ENCODE data around the gene CCNL2. TPM values are rescaled to one million over a fixed set of nuclear protein-coding genes. Genes with fewer than 3 reads are reported as not detected.
A peak's percentile ranks its signal among the peaks of the same experiment; 100 is the strongest.

CCNL2 gene
- total and polyA plus RNA-seq, 2 of the 13 experiments (the other 11 are each of a cell fraction or from before 2014, with no cell fraction given) = 105 to 340 TPM

DNA sequence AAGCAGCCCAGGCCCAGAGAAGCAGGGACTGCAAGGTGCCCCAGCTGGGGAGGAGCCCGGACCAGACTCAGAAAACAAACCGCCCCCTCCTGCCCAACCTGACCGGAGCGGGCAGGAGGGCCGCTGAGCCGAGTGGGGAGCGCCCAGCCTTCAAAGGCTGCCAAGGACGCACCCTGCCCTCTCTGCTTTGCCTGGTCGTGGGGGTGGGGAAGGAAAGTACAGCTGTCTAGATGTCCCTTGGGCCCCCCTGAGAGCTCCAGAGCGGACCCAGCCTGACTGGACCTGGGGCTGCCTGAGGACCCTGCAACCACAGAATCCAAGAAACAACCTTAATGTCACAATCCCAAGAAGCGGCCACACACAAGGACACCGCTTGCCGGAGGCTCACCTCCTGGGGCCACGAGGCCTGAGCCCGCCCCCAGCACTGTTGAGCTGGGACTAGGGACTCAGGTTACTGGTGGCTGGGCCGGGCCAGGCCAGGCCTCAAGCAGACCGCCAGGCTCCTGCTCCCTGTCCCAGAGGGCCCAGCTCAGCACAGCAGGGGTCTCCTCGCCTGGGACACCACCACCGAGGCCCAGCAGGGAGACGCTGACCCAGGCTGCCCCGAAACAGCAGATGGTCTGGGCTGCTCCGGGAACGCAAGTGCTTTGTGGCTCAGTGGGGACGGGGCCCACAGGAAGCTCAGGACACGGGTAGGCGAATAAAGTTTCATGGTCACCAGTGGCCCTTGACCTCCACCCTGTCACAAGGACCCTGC is 51.3 kb downstream of the CCNL2 start (continued):
- TF ChIP-seq, protein P1, sequence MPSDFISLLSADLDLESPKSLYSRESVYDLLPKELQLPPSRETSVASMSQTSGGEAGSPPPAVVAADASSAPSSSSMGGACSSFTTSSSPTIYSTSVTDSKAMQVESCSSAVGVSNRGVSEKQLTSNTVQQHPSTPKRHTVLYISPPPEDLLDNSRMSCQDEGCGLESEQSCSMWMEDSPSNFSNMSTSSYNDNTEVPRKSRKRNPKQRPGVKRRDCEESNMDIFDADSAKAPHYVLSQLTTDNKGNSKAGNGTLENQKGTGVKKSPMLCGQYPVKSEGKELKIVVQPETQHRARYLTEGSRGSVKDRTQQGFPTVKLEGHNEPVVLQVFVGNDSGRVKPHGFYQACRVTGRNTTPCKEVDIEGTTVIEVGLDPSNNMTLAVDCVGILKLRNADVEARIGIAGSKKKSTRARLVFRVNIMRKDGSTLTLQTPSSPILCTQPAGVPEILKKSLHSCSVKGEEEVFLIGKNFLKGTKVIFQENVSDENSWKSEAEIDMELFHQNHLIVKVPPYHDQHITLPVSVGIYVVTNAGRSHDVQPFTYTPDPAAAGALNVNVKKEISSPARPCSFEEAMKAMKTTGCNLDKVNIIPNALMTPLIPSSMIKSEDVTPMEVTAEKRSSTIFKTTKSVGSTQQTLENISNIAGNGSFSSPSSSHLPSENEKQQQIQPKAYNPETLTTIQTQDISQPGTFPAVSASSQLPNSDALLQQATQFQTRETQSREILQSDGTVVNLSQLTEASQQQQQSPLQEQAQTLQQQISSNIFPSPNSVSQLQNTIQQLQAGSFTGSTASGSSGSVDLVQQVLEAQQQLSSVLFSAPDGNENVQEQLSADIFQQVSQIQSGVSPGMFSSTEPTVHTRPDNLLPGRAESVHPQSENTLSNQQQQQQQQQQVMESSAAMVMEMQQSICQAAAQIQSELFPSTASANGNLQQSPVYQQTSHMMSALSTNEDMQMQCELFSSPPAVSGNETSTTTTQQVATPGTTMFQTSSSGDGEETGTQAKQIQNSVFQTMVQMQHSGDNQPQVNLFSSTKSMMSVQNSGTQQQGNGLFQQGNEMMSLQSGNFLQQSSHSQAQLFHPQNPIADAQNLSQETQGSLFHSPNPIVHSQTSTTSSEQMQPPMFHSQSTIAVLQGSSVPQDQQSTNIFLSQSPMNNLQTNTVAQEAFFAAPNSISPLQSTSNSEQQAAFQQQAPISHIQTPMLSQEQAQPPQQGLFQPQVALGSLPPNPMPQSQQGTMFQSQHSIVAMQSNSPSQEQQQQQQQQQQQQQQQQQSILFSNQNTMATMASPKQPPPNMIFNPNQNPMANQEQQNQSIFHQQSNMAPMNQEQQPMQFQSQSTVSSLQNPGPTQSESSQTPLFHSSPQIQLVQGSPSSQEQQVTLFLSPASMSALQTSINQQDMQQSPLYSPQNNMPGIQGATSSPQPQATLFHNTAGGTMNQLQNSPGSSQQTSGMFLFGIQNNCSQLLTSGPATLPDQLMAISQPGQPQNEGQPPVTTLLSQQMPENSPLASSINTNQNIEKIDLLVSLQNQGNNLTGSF (CRISPR knock-in tag; IDR thresholded peaks at IDR 0.05) = 0 out of 2 replicates have a peak, but pooled peaks have one; percentile 34
- TF ChIP-seq ZSCAN30 (CRISPR knock-in tag; IDR thresholded peaks at IDR 0.05) (no peak), MAX (IDR thresholded peaks at IDR 0.05) (peak; percentile 63), ZNF816 (CRISPR knock-in tag; IDR thresholded peaks at IDR 0.05; ENCODE audit: borderline replicate concordance) (no peak), DPF2 (CRISPR knock-in tag; IDR thresholded peaks at IDR 0.05; ENCODE audit: borderline replicate concordance, low read depth) (no peak), ZNF20 (CRISPR knock-in tag; IDR thresholded peaks at IDR 0.05) (no peak), ZNF709 (CRISPR knock-in tag; IDR thresholded peaks at IDR 0.05) (peak; percentile 29; the same call in 1 of the 2 replicates), MEIS1 (CRISPR knock-in tag; IDR thresholded peaks at IDR 0.05; ENCODE audit: borderline replicate concordance) (0 out of 2 replicates have a peak, but pooled peaks have one; percentile 64)
- TF ChIP-seq, protein P2, sequence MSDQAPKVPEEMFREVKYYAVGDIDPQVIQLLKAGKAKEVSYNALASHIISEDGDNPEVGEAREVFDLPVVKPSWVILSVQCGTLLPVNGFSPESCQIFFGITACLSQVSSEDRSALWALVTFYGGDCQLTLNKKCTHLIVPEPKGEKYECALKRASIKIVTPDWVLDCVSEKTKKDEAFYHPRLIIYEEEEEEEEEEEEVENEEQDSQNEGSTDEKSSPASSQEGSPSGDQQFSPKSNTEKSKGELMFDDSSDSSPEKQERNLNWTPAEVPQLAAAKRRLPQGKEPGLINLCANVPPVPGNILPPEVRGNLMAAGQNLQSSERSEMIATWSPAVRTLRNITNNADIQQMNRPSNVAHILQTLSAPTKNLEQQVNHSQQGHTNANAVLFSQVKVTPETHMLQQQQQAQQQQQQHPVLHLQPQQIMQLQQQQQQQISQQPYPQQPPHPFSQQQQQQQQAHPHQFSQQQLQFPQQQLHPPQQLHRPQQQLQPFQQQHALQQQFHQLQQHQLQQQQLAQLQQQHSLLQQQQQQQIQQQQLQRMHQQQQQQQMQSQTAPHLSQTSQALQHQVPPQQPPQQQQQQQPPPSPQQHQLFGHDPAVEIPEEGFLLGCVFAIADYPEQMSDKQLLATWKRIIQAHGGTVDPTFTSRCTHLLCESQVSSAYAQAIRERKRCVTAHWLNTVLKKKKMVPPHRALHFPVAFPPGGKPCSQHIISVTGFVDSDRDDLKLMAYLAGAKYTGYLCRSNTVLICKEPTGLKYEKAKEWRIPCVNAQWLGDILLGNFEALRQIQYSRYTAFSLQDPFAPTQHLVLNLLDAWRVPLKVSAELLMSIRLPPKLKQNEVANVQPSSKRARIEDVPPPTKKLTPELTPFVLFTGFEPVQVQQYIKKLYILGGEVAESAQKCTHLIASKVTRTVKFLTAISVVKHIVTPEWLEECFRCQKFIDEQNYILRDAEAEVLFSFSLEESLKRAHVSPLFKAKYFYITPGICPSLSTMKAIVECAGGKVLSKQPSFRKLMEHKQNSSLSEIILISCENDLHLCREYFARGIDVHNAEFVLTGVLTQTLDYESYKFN (CRISPR knock-in tag; conservative IDR thresholded peaks at IDR 0.05) = peak; percentile 53
- TF ChIP-seq, protein P3, sequence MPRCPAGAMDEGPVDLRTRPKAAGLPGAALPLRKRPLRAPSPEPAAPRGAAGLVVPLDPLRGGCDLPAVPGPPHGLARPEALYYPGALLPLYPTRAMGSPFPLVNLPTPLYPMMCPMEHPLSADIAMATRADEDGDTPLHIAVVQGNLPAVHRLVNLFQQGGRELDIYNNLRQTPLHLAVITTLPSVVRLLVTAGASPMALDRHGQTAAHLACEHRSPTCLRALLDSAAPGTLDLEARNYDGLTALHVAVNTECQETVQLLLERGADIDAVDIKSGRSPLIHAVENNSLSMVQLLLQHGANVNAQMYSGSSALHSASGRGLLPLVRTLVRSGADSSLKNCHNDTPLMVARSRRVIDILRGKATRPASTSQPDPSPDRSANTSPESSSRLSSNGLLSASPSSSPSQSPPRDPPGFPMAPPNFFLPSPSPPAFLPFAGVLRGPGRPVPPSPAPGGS (CRISPR knock-in tag; IDR thresholded peaks at IDR 0.05) = peak; percentile 32; the same call in 1 of the 2 replicates
- TF ChIP-seq, protein P4, sequence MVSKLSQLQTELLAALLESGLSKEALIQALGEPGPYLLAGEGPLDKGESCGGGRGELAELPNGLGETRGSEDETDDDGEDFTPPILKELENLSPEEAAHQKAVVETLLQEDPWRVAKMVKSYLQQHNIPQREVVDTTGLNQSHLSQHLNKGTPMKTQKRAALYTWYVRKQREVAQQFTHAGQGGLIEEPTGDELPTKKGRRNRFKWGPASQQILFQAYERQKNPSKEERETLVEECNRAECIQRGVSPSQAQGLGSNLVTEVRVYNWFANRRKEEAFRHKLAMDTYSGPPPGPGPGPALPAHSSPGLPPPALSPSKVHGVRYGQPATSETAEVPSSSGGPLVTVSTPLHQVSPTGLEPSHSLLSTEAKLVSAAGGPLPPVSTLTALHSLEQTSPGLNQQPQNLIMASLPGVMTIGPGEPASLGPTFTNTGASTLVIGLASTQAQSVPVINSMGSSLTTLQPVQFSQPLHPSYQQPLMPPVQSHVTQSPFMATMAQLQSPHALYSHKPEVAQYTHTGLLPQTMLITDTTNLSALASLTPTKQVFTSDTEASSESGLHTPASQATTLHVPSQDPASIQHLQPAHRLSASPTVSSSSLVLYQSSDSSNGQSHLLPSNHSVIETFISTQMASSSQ (IDR thresholded peaks at IDR 0.05; ENCODE audit: low read depth) = no peak
- TF ChIP-seq, protein P4 (CRISPR knock-in tag; IDR thresholded peaks at IDR 0.05; ENCODE audit: borderline replicate concordance) = peak; percentile 9; the same call in 1 of the 2 replicates
